H1 (cell line): Measurements from ENCODE around the gene CLP1.

Experiments used
- JUN ChIP-seq: IDR thresholded peaks from 2 replicates; pipeline ENCODE4 v1.6.1; 2011; ENCODE audit warnings: low read depth, mild to moderate bottlenecking, improper control_type of control experiment, low read length
- KDM1A ChIP-seq: fragments of 200-600, 300-600 bp; sonication (generic); IDR thresholded peaks from 2 replicates; pipeline ENCODE4 v1.7.1; 2016; ENCODE audit warnings: mild to moderate bottlenecking, low read length, borderline replicate concordance
- RAD21 ChIP-seq, 2 experiments: IDR thresholded peaks in 1 of 2; conservative IDR thresholded peaks in 1 of 2; 2 replicates each; pipeline ENCODE4 v1.6.1; 2011; ENCODE audit warnings: low read depth in 2 of 2, low read length in 2 of 2, improper control_type of control experiment in 1 of 2, inconsistent platforms in 1 of 2, mild to moderate bottlenecking in 1 of 2, moderate library complexity in 1 of 2
- SIN3A ChIP-seq, 2 experiments: IDR thresholded peaks in 1 of 2; conservative IDR thresholded peaks in 1 of 2; 2 replicates each; pipeline ENCODE4 v1.6.1; 2011 to 2012; ENCODE audit warnings: low read length in 2 of 2, improper control_type of control experiment in 1 of 2, low read depth in 1 of 2, mild to moderate bottlenecking in 1 of 2
- SP1 ChIP-seq: IDR thresholded peaks from 2 replicates; pipeline ENCODE4 v1.6.1; 2011; ENCODE audit warnings: low read depth, low read length
- TEAD4 ChIP-seq: IDR thresholded peaks from 2 replicates; pipeline ENCODE4 v1.6.1; 2012; ENCODE audit warnings: low read depth, low read length, inconsistent platforms, mixed read lengths
- TF ChIP-seq, protein P1 (sequence below), 3 experiments: IDR thresholded peaks; 1 replicate in 2 of 3; 2 replicates in 1 of 3; pipeline versions ENCODE4 v1.5.1 to v1.6.1; 2011; ENCODE audit warnings: low read length in 3 of 3, mild to moderate bottlenecking in 3 of 3, inconsistent platforms in 2 of 3, low read depth in 1 of 3, moderate library complexity in 1 of 3; ENCODE audit not compliant: insufficient read depth in 1 of 3; ENCODE audit errors: control extremely low read depth in 1 of 3

DNA sequence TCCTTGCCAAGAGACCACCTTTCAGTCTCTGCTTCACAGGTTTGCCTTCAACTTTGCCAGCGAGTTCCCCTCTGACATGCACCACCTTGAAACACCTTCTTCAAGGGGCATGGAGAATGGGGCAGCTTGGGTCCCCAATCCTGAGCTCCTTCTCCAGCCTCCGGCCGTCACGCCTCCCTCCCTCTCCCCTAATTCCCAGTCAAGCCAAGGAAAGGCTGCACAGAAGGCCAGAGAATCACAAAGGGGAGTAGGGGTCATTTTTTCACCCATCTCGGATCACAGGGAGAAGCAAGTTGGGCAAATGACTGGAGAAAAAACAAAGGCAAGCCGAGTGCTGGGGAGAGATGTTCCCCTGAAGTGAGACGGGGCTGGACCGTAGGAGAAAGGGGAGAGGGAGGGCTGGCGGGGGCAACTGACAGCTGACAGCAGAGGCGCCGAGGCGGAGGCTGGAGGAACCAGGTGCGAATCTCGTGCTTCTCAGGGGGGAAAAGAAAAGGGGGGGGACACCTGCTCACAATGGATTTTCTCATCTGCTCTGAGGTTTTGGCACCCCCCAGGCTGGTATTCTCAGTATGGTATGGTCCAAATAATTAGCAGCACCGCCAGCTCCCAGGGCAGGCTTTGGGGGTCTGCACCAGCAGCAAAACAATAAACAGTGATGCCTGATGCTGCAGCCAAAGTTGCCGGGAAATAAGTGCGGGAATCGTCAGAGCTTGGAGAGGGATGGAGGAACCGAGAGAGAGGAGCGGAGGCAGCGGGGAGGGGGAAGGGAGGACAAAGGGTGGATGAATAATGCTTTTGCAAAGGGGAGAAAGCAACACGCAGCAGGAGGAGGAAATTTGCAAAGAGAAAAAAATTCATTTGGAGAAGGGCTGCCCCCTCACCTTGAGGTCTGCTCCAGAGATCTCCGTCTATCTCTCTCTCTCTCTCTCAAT is 8.5 kb upstream of the CLP1 start:
- no peak for TF ChIP-seq RAD21 (IDR thresholded peaks at IDR 0.05 in 1 of 2, conservative IDR thresholded peaks at IDR 0.05 in 1 of 2; ENCODE audit: low read depth in 2 of 2, low read length in 2 of 2)
- no peak for TF ChIP-seq JUN
- no peak for TF ChIP-seq TEAD4
- TF ChIP-seq, protein P1, sequence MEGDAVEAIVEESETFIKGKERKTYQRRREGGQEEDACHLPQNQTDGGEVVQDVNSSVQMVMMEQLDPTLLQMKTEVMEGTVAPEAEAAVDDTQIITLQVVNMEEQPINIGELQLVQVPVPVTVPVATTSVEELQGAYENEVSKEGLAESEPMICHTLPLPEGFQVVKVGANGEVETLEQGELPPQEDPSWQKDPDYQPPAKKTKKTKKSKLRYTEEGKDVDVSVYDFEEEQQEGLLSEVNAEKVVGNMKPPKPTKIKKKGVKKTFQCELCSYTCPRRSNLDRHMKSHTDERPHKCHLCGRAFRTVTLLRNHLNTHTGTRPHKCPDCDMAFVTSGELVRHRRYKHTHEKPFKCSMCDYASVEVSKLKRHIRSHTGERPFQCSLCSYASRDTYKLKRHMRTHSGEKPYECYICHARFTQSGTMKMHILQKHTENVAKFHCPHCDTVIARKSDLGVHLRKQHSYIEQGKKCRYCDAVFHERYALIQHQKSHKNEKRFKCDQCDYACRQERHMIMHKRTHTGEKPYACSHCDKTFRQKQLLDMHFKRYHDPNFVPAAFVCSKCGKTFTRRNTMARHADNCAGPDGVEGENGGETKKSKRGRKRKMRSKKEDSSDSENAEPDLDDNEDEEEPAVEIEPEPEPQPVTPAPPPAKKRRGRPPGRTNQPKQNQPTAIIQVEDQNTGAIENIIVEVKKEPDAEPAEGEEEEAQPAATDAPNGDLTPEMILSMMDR (IDR thresholded peaks at IDR 0.05; ENCODE audit: control extremely low read depth in 1 of 3, insufficient read depth in 1 of 3, low read depth in 1 of 3, low read length in 3 of 3), result no peak
- peak; percentile 27; the same call in 1 of the 2 replicates for TF ChIP-seq KDM1A
- no peak for TF ChIP-seq SP1
- peak in 1 of 2 experiments; percentile 65; a peak in 1 of 4 replicates for TF ChIP-seq SIN3A (conservative IDR thresholded peaks at IDR 0.05 in 1 of 2, IDR thresholded peaks at IDR 0.05 in 1 of 2; ENCODE audit: low read depth in 1 of 2, low read length in 2 of 2)
